ENCODE results near the gene MRPS27. TPM values are rescaled to one million over a fixed set of nuclear protein-coding genes. Genes with fewer than 3 reads are reported as not detected.

Gene MRPS27
- total and polyA plus RNA-seq, 9 of the 15 experiments (the other 6 are each of a cell fraction or from before 2014, with no cell fraction given) = 73.6 to 144 (median 106) TPM

DNA sequence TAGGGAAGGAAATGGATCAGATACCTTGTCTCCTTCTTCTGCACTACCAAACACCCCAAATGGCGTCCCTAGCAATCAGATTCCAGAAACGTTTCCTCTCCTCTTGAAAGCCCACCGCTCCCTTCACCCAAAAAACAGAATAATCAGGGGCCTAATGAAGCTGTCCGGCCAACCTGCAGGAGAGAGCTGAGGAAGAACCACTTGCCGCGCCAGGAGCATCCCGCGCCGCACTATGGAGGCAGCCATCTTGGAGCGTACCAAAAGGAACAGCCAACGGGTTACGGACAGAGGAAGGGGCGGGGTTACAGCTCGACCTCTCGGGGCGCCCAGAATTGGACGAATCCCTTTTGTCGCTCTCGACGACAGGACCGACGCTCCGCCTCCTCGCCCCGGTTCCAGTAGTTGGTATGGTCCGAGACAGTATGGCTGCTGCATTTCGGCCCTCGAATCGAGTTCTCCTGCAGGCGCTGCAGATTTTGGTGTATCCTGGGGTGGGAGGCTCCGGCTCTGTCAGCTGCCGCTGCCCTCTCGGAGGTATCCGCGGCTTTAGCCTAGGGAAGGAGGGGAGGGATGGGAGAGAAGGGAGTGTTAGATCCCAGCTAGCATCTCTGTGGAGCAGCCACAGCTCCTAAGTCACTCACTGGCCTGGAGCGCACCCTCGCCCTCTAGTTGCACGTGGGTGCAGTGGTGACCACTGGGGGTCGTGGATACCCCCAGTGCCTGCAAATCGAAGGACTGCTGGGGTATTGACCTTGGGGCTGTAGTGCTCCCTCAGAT is at the start of gene MRPS27, which contains the start of gene PTCD2 (continued):
- TF ChIP-seq RNF219 (CRISPR knock-in tag; IDR thresholded peaks at IDR 0.05) (no peak), ZNF354B (CRISPR knock-in tag; IDR thresholded peaks at IDR 0.05) (no peak), E2F3 (CRISPR knock-in tag; IDR thresholded peaks at IDR 0.05) (no peak), ZBTB34 (CRISPR knock-in tag; IDR thresholded peaks at IDR 0.05) (no peak), ZNF584 (CRISPR knock-in tag; IDR thresholded peaks at IDR 0.05; ENCODE audit: low read depth) (no peak), SRSF1 (IDR thresholded peaks at IDR 0.05; ENCODE audit: low read depth, low read length) (no peak), PHB (CRISPR knock-in tag; IDR thresholded peaks at IDR 0.05) (no peak), BRD4 (IDR thresholded peaks at IDR 0.05) (no peak), KLF13 (tag; IDR thresholded peaks at IDR 0.05; ENCODE audit: borderline replicate concordance, low read depth) (peak; percentile 46; the same call in 1 of the 2 replicates), ZNF318 (IDR thresholded peaks at IDR 0.05; ENCODE audit: borderline replicate concordance in 1 of 2, low read depth in 1 of 2) (no peak)
- TF ChIP-seq, protein P1, sequence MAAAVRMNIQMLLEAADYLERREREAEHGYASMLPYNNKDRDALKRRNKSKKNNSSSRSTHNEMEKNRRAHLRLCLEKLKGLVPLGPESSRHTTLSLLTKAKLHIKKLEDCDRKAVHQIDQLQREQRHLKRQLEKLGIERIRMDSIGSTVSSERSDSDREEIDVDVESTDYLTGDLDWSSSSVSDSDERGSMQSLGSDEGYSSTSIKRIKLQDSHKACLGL (CRISPR knock-in tag; IDR thresholded peaks at IDR 0.05; ENCODE audit: borderline replicate concordance, poor library complexity, severe bottlenecking) = peak; percentile 89
- TF ChIP-seq, protein P2, sequence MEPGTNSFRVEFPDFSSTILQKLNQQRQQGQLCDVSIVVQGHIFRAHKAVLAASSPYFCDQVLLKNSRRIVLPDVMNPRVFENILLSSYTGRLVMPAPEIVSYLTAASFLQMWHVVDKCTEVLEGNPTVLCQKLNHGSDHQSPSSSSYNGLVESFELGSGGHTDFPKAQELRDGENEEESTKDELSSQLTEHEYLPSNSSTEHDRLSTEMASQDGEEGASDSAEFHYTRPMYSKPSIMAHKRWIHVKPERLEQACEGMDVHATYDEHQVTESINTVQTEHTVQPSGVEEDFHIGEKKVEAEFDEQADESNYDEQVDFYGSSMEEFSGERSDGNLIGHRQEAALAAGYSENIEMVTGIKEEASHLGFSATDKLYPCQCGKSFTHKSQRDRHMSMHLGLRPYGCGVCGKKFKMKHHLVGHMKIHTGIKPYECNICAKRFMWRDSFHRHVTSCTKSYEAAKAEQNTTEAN (CRISPR knock-in tag; IDR thresholded peaks at IDR 0.05) = no peak
